Hypothalamus (tissue), 51 donors: Measurements from ENCODE around the gene ENTHD1.
"Not testable (repeated sequence)": the region's sequence is repeated elsewhere in the genome, so short reads cannot be mapped to it uniquely, and the experiment has no call there.

Experiments used
- DNase-seq, 51 donors: peaks; one replicate each; lab custom pipeline; 2025; lab: John Stamatoyannopoulos, UW

ENTHD1 gene

GRCh38 chr22:39925273-39925672 lies 31.7 kb upstream of the ENTHD1 start:
- no peak for DNase-seq

DNA sequence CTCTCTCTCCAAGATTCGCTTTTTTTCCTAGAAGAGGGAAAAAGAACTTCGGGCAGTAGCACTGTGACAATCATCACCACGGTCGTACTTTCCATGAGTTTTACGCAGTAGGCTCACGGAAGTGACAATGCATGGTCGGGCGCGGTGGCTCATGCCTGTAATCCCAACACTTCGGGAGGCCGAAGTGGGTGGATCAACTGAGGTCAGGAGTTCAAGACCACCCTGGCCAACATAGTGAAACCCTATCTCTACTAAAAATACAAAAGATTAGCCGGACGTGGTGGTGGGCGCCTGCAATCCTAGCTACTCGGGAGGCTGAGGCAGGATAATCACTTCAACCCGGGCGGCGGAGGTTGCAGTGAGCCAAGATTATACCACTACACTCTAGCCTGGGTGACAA lies 30.7 kb upstream of the ENTHD1 start:
- no peak for DNase-seq

- DNase-seq: no peak
These were observed 30.1 kb upstream of the ENTHD1 start for GRCh38 chr22:39923696-39924095.

GRCh38 chr22:39920134-39920743 lies 26.7 kb upstream of the ENTHD1 start:
- no peak for DNase-seq

DNA sequence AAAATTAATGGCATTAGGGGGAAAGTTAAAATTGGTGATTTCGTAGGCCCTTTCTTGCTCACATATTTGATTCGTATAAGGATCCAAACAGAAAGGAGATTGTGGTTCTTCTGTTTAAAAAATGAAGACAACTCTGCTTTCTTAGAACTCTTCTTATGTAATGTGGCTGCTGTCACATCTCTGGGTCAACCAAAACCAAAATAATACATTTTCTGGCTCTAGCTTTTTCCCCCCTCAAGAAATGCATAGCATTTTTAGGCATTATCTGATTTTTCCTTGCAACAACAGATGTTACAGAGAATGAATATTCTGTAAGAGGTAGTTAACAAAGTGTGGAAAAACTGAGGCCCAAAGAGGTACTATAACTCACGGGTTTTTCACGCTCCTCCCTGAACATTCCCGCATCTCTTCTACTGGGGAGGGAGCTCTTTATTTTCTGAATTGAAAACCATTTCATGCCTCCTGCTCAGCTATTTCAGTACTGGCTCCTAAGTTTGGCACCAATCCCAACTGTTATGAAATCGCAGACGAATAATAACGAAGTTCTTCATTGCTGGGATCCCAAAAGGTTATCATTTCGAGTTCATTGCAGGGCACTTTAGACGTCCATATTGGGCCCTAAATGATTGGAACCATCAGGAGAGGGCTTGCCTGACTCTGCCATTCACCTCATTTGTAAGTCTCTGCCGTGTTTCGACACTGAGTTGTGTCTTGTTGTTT lies 24.4 kb upstream of the ENTHD1 start:
- DNase-seq: no peak

DNA sequence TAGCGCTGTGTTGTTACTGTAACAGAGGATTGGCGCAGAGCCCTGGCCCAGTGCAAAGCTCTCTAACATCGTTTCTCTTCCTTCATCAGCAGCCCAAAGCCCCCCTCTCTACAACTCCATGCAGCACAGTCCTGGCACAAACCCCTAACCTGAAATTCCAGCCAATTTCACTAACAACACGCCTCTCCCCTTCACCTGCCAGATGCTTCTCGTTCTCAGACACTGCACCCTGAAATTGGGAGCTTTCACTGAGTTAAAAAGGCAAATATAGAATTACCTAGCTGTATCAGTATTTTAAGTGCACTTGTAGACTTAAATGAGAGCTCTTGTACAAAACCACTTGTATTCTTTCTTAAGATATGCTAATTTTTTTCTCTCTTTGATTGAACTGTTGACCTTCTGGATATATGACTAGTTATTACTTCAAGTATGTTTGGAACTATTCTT lies 23.7 kb upstream of the ENTHD1 start:
- DNase-seq: no peak

DNA sequence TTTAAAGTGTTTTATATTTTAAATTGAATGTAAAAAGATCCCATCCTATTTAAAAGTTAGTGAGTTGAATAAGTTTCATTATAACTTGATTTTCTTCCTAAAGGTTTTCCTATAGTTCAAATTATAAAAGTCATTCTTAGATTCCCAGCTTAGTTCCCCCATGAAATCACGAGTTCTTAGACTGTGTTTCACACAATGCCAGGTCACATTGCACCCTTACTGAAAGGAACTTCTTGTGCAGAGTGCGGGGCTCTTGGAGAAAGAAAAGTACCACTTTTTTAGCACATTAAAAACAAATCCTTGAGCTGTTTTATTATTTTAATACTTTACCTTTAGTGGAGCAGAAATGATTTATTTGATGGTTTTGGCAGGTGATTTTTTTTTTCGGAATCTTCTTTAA lies 22.9 kb upstream of the ENTHD1 start:
- DNase-seq: no peak

GRCh38 chr22:39915295-39915726 lies 21.8 kb upstream of the ENTHD1 start:
- DNase-seq: no peak

GRCh38 chr22:39914584-39914983 lies 21.0 kb upstream of the ENTHD1 start:
- DNase-seq: no peak

GRCh38 chr22:39913886-39914285 lies 20.3 kb upstream of the ENTHD1 start:
- DNase-seq: no peak

GRCh38 chr22:39913321-39913720 lies 19.8 kb upstream of the ENTHD1 start:
- no peak for DNase-seq

DNA sequence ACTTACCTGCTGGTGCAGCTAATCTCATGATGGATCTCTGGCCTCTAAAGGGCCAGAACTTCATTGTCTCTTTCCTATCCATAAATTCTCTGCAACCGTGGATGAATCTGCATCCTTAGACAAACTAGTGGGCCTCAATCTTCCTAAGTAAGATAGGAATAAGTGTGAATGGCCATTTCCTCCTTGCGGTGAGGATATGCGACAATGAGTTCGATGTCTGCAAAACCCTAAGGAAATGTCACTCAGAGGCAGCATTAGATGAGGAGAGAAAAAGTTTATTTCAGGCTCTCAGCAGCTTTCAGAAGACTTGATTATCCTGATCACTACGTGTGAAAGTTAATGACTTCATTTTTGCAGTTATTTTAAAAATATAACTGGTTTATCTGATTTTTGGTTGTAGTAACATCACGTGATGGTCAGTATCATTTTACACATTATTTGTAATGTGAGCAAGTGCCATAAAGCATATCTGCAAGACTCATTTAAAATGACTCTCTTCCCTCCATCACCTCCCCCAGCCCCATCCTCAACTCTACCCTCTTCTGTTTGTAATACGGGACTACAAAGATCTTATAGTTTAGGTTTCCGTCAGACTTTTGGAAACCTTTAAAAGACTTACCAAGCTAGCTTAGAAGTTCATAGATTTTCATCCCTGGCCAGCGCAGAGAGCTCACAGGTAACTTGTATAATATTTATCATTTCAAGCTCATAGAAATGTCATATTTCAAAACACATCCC lies 17.5 kb upstream of the ENTHD1 start:
- no peak for DNase-seq

DNA sequence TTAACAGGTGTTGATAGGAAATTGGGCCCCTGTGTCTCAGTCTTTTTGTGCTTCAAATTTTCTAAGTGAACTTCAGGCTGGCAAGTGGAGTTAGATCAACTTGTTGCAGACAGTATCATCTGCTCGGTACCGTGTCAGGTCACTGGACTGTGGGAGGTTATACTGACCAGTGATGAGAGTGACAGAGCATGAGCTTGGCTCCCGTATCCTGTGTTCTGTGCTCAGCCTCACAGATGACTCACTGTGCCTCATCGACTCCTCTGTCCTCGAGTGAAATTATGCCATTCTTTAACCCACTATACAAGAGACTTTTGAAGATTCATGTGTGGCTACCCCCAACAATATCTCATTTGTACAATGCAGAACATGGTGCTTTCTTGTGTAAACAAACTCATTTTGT lies 15.2 kb upstream of the ENTHD1 start:
- DNase-seq: no peak

GRCh38 chr22:39908136-39908535 lies 14.6 kb upstream of the ENTHD1 start:
- DNase-seq: no peak

DNA sequence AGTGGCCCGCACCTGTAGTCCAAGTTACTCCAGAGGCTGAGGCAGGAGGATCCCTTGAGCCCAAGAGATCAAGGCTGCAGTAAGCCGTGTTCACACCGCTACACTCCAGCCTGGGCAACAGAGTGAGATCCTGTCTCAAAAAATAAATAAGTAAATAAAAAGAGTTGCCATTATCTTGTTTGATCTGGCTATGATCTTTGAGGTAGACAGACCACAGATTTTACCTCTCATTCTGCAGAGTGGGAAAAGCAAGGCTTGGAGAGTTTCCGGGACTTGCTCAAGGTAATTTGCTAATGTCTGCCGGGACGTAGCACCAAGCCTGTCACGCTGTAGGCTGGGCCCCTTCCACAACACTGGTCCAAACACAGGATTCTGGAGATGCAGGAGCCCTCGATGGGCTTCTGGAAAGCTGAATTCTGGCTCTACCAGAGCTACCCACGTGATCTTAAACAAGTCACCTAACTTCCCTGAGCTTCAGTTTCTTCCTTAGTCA lies 14.1 kb upstream of the ENTHD1 start:
- DNase-seq: no peak

- DNase-seq: no peak
These were observed 13.5 kb upstream of the ENTHD1 start for GRCh38 chr22:39907047-39907446.

GRCh38 chr22:39906207-39906606 lies 12.6 kb upstream of the ENTHD1 start:
- no peak for DNase-seq

DNA sequence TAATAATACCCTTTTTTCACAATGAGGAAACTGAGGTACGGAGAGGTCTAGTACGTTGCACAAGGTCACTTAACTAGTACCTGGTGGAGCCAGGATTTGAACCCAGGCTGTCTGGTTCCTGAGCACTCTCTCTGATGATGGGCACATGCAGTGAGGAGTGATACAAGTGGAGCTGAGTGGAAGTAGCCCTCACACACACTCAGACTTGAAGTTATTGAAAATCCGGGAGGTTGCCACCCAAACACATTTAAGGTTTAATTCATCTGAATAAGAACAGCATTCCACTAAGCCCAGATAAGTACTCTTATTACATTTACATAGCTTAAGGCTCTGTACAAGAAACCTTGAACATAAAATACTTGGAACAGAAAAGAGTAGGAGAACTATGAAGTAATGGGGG lies 12.1 kb upstream of the ENTHD1 start:
- DNase-seq: no peak

GRCh38 chr22:39904862-39905261 lies 11.3 kb upstream of the ENTHD1 start:
- DNase-seq: no peak

- DNase-seq: not testable (repeated sequence)
These were observed 10.5 kb upstream of the ENTHD1 start for GRCh38 chr22:39904024-39904423.

GRCh38 chr22:39901565-39902146 lies 8.1 kb upstream of the ENTHD1 start:
- DNase-seq: no peak
